ENCODE measurements around the gene RHBDD1. TPM values are rescaled to one million over a fixed set of nuclear protein-coding genes. Genes with fewer than 3 reads are reported as not detected.

Gene RHBDD1
- total RNA-seq, 4 donors from 2014 or later: 12.1 to 21.6 (median 19.3) TPM

GRCh38 chr2:226991663-226992062 is 155.8 kb downstream of the RHBDD1 start:
- no peak for DNase-seq (ENCODE audit: low spot score)
- TF ChIP-seq, protein P1, sequence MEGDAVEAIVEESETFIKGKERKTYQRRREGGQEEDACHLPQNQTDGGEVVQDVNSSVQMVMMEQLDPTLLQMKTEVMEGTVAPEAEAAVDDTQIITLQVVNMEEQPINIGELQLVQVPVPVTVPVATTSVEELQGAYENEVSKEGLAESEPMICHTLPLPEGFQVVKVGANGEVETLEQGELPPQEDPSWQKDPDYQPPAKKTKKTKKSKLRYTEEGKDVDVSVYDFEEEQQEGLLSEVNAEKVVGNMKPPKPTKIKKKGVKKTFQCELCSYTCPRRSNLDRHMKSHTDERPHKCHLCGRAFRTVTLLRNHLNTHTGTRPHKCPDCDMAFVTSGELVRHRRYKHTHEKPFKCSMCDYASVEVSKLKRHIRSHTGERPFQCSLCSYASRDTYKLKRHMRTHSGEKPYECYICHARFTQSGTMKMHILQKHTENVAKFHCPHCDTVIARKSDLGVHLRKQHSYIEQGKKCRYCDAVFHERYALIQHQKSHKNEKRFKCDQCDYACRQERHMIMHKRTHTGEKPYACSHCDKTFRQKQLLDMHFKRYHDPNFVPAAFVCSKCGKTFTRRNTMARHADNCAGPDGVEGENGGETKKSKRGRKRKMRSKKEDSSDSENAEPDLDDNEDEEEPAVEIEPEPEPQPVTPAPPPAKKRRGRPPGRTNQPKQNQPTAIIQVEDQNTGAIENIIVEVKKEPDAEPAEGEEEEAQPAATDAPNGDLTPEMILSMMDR (IDR thresholded peaks at IDR 0.05): no peak
- no peak for ATAC-seq (ENCODE audit: low FRiP score)

DNA sequence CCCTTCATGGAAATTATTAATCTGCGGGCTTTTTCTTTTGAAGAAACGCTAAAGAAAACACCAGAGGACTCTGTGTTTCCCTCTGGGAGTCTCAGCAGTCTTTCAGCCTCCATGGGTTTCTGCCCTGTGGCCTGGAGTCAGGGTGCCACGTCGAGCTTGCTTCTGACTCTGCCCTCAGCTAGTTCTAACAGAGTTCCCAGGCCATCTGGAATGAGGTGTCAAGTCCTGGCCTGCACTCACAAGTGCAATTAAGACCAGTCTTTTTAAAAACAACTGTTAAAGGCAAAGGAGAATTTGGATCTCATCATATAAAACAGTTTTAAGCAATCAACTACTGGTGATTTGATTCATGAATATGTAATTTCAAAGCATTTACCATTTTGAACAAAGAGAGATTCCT is 157.3 kb downstream of the RHBDD1 start:
- TF ChIP-seq, protein P1 (IDR thresholded peaks at IDR 0.05): no peak
- ATAC-seq (ENCODE audit: low FRiP score): no peak
- no peak for DNase-seq (ENCODE audit: low spot score)

GRCh38 chr2:226994775-226995174 is 158.9 kb downstream of the RHBDD1 start:
- no peak for DNase-seq (ENCODE audit: low spot score)
- TF ChIP-seq, protein P1 (IDR thresholded peaks at IDR 0.05): no peak
- ATAC-seq (ENCODE audit: low FRiP score): no peak

DNA sequence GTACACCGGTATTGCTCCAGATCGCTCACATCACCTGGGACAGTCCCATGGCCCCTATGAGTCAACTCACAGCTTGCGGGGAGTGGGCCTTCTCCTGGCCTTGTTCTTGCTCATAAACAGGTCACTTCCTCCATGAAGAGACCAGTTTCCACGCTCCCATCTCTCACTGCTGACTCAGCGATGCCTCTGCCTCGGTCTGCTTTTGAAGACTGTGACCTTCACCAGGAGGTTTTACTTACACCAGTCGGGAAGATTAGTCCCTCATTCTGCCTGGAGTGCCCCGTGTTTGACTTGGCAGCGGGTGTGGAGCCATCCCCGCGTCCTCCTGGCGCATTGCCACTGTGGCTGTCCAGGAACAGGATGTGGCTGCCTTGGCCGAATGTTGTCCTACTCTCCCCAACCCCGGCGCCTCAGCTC is 159.8 kb downstream of the RHBDD1 start:
- TF ChIP-seq, protein P1 (IDR thresholded peaks at IDR 0.05): no peak
- ATAC-seq (ENCODE audit: low FRiP score) (no peak), DNase-seq (ENCODE audit: low spot score) (no peak)

DNA sequence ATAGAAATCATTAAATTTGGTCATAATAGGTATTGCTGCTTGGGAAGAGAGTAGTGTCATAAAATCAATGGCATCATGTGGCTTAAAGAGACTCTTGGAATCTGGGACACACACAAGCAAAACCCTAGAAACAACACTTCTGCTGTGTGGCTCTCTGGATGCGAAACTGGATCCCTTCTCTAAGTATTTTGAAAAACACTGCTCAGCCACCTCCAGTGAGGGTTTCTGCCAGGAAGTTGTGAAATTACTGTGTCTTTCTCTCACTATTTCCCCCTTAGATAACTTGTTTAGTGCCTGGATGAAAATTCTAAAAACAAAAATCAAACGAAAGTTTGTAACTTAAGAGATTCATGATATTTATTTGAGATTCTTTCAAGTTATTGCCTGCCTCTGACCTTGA is 163.8 kb downstream of the RHBDD1 start:
- TF ChIP-seq, protein P1 (IDR thresholded peaks at IDR 0.05): no peak
- DNase-seq (ENCODE audit: low spot score) (no peak), ATAC-seq (ENCODE audit: low FRiP score) (no peak)

DNA sequence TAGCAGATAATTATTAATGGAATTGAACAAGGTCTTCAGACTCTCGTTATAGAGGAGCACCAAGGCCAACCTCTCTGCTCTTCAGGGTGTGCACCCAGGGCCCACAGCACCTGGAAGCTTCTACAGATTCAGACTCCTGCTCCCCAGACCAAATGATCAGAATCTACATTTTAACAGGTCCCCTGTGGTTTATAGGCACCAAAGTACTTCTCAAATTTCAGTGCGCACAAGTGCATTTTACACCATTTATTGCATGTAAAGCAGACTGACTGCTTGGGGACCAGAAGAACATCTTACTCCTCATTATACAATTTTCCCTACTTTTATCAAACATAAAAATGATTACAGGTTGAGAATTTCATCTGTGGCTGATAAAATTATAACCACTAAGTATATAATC is 164.3 kb downstream of the RHBDD1 start:
- TF ChIP-seq, protein P1 (IDR thresholded peaks at IDR 0.05): no peak
- no peak for ATAC-seq (ENCODE audit: low FRiP score)
- DNase-seq (ENCODE audit: low spot score): no peak

DNA sequence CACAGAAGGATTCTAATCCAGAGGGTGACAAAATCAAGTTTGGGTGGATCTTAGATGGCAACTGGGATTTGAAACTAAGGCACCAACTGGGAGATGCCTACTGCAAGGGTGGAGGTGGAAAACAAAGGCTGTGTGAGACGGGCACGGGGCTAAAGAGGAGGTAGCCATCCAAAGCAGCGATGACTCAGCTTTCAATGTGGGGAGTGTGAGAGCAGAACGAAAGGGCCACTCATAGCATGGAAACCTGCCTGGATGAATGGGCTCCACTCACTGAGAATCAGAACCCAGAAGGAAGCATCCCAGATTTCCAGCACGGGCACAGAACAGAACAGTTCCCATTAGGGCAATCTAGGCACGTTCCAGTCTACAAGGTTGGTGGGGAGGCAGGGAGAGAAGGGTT is 168.6 kb downstream of the RHBDD1 start:
- TF ChIP-seq, protein P1 (IDR thresholded peaks at IDR 0.05): no peak
- ATAC-seq (ENCODE audit: low FRiP score): no peak
- no peak for DNase-seq (ENCODE audit: low spot score)

Data from omental fat pad (tissue), 4 donors.